ENCODE data around the gene DSG3. TPM values are rescaled to one million over a fixed set of nuclear protein-coding genes. Genes with fewer than 3 reads are reported as not detected.

DSG3 gene
- total and polyA plus RNA-seq, 2 of the 13 experiments (the other 11 are each of a cell fraction or from before 2014, with no cell fraction given) = not detected

DNA sequence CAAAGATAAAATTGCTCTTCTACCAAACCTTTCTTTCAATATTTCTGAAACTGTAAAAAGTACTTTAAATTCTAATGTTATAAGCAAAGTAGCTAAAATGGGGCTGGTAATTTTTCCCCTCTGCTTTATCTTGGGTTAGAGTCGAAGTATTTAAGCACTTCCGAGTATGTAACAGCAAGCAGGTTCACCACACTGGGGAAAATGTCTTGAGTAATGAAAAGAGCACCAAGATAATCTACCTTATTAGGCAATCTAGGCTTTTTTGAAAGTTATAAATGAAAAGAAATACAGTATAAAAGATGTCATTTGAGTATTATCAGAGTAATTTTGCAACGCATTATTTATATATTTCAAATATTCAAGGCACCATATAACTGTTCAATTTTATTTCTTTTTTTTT lies 687 bp upstream of the DSG3 start:
- Histone ChIP-seq H3K9me3 (ENCODE audit: low read length) (no peaks in the 10 kb centered on the region), H3K4me1 (ENCODE audit: insufficient read depth, low read length) (no peaks in the 10 kb centered on the region), H3K36me3 (replicated peaks in 1 of 2; ENCODE audit: control insufficient read depth in 1 of 2, insufficient read depth in 2 of 2, low read length in 2 of 2) (no peaks in the 10 kb centered on the region), H3K4me3 (replicated peaks in 1 of 3; ENCODE audit: insufficient read depth in 1 of 3, low read depth in 2 of 3, low read length in 3 of 3) (no peak overlapping the region), H4K20me1 (ENCODE audit: insufficient read depth, low read length) (no peaks in the 10 kb centered on the region), H3K27me3 (ENCODE audit: control insufficient read depth in 1 of 2, insufficient read depth in 2 of 2, low read length in 2 of 2) (peaks cover 0 to 6% of the 10 kb centered on the region in 2 experiments; a peak in 2 of 5 replicates), H2AFZ (ENCODE audit: low read length) (no peak overlapping the region), H3K27ac (ENCODE audit: extremely low read length, insufficient read depth, low read length) (no peak overlapping the region), H3K79me2 (ENCODE audit: insufficient read depth, low read length) (no peaks in the 10 kb centered on the region), H3K4me2 (ENCODE audit: low read depth, low read length) (no peak overlapping the region), H3K9ac (ENCODE audit: insufficient read depth, low read depth, low read length) (no peak overlapping the region)
- DNase-seq (ENCODE audit: low spot score) (no peak), ATAC-seq (no peak), FAIRE-seq (no peak)
- TF ChIP-seq, protein P1, sequence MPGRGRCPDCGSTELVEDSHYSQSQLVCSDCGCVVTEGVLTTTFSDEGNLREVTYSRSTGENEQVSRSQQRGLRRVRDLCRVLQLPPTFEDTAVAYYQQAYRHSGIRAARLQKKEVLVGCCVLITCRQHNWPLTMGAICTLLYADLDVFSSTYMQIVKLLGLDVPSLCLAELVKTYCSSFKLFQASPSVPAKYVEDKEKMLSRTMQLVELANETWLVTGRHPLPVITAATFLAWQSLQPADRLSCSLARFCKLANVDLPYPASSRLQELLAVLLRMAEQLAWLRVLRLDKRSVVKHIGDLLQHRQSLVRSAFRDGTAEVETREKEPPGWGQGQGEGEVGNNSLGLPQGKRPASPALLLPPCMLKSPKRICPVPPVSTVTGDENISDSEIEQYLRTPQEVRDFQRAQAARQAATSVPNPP (CRISPR knock-in tag; IDR thresholded peaks at IDR 0.05) = no peak
- TF ChIP-seq SOX5 (CRISPR knock-in tag; IDR thresholded peaks at IDR 0.05; ENCODE audit: borderline replicate concordance) (no peak), CREM (IDR thresholded peaks at IDR 0.05) (no peak), CREM (CRISPR knock-in tag; IDR thresholded peaks at IDR 0.05) (no peak), CENPT (CRISPR knock-in tag; IDR thresholded peaks at IDR 0.05; ENCODE audit: low read depth) (no peak), ZNF451 (CRISPR knock-in tag; IDR thresholded peaks at IDR 0.05) (no peak), KDM5A (IDR thresholded peaks at IDR 0.05; ENCODE audit: borderline replicate concordance, low read length) (no peak), ZNF510 (CRISPR knock-in tag; IDR thresholded peaks at IDR 0.05; ENCODE audit: low read depth) (no peak), GFI1 (CRISPR knock-in tag; IDR thresholded peaks at IDR 0.05; ENCODE audit: borderline replicate concordance) (no peak)
- TF ChIP-seq, protein P2, sequence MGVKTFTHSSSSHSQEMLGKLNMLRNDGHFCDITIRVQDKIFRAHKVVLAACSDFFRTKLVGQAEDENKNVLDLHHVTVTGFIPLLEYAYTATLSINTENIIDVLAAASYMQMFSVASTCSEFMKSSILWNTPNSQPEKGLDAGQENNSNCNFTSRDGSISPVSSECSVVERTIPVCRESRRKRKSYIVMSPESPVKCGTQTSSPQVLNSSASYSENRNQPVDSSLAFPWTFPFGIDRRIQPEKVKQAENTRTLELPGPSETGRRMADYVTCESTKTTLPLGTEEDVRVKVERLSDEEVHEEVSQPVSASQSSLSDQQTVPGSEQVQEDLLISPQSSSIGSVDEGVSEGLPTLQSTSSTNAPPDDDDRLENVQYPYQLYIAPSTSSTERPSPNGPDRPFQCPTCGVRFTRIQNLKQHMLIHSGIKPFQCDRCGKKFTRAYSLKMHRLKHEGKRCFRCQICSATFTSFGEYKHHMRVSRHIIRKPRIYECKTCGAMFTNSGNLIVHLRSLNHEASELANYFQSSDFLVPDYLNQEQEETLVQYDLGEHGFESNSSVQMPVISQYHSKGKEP (CRISPR knock-in tag; IDR thresholded peaks at IDR 0.05) = no peak
- ChIA-PET POLR2A (no interaction called here), CTCF (ENCODE audit: low intra/inter-chr PET ratio, low total read pairs) (no interaction called here)
- BruUV-seq (replicated peaks) = no TSS peak
- WGBS (ENCODE audit: low lambda C conversion rate) = 21% methylated on average over 3 of the region's 3 CpGs
- intact Hi-C loops (cut with micrococcal nuclease; ENCODE audit: unreplicated experiment) (no loop called here), in situ Hi-C loops (cut with HindIII; ENCODE audit: extremely low pct_ligation_motif_present, low pct_unique_long_range_greater_than_20kb) (no loop called here)
